Thyroid gland (tissue), 4 donors: ENCODE data around the gene SPINK1. TPM values are rescaled to one million over a fixed set of nuclear protein-coding genes. Genes with fewer than 3 reads are reported as not detected.
"Not testable (repeated sequence)": the region's sequence is repeated elsewhere in the genome, so short reads cannot be mapped to it uniquely, and the experiment has no call there.

Experiments
- DNase-seq, 2 donors: peaks; one replicate each; pipeline ENCODE4 v3.0.0-alpha.2; 2019
- H3K27ac ChIP-seq, 3 donors: fragments of 200-600 bp; sonication (generic); 1 replicate in 2 of 3; 2 replicates in 1 of 3; pipeline ENCODE4 v1.5.1; 2016 to 2019; ENCODE audit warnings: mild to moderate bottlenecking in 1 of 3, moderate library complexity in 1 of 3
- H3K27me3 ChIP-seq: fragments of 200-600 bp; sonication (generic); one replicate; pipeline ENCODE4 v1.5.1; 2019
- H3K36me3 ChIP-seq, 2 donors: fragments of 200-600 bp; sonication (generic); one replicate each; pipeline ENCODE4 v1.5.1; 2016 to 2019
- H3K4me1 ChIP-seq, 2 donors: fragments of 200-600 bp; sonication (generic); one replicate each; pipeline ENCODE4 v1.5.1; 2017 to 2019
- H3K4me3 ChIP-seq, 3 donors: fragments of 200-600 bp; sonication (generic); replicated peaks in 1 of 3; 1 replicate in 2 of 3; 2 replicates in 1 of 3; pipeline ENCODE4 v1.5.1; 2016; ENCODE audit warnings: mild to moderate bottlenecking in 1 of 3
- H3K9me3 ChIP-seq: fragments of 200-600 bp; sonication (generic); one replicate; pipeline ENCODE4 v1.5.1; 2017
- CTCF ChIP-seq, 6 experiments: fragments of 200-600 bp in 3 of 6; fragments of 450-650 bp in 3 of 6; sonication (generic) in 3 of 6; IDR thresholded peaks; one replicate each; pipeline ENCODE4 v1.5.1; 2016 to 2019; ENCODE audit warnings: antibody characterized with exemption in 6 of 6, mild to moderate bottlenecking in 2 of 6, inconsistent platforms in 1 of 6, moderate library complexity in 1 of 6
- POLR2A ChIP-seq, 2 donors: fragments of 450-650 bp; IDR thresholded peaks; one replicate each; pipeline ENCODE4 v1.6.1; 2017; ENCODE audit warnings: antibody characterized with exemption in 2 of 2, mild to moderate bottlenecking in 2 of 2, moderate library complexity in 1 of 2
- WGBS, 2 donors: methylation state at CpG; one replicate each; pipeline ENCODE4 v1.1.5; 2017; 5-methylcytosine and 5-hydroxymethylcytosine counted together
- intact Hi-C: fragments of 100-400 bp; cut with DNase I; formaldehyde crosslinking; loops from one replicate; pipeline ENCODE4 v1.15.1; 2023
- total RNA-seq, 4 donors: library from RNA; depleted of rRNA; stranded (reverse); fragments of >200 nt; gene quantifications; one replicate each; pipeline ENCODE4 v1.2.3, GENCODE V29; 2016

Gene SPINK1
- total RNA-seq, 4 donors from 2014 or later: not detected

GRCh38 chr5:147809830-147810666 lies 21.4 kb downstream of the SPINK1 start:
- no peak for TF ChIP-seq CTCF (IDR thresholded peaks at IDR 0.05)
- TF ChIP-seq POLR2A (IDR thresholded peaks at IDR 0.05): no peak
- Histone ChIP-seq H3K9me3 (no peaks in the 10 kb centered on the region), H3K27me3 (no peaks in the 10 kb centered on the region), H3K4me1 (peaks cover 0 to 5% of the 10 kb centered on the region in 2 donors), H3K27ac (no peak overlapping the region), H3K36me3 (no peaks in the 10 kb centered on the region), H3K4me3 (no peak overlapping the region)
- DNase-seq: no peak
- 36 to 47% methylated on average over 5 of the region's 5 CpGs for WGBS, 2 donors
- intact Hi-C loops: no loop called here

GRCh38 chr5:147805030-147805454 lies 26.4 kb downstream of the SPINK1 start:
- H3K27me3 ChIP-seq: no peaks in the 10 kb centered on the region
- 75 to 78% methylated on average over 6 of the region's 6 CpGs for WGBS, 2 donors
- peaks cover 0 to 2% of the 10 kb centered on the region in 2 donors for H3K4me1 ChIP-seq
- H3K9me3 ChIP-seq: no peaks in the 10 kb centered on the region
- no peaks in the 10 kb centered on the region for H3K36me3 ChIP-seq
- no peak for DNase-seq
- H3K4me3 ChIP-seq: no peak overlapping the region
- no peak overlapping the region for H3K27ac ChIP-seq
- intact Hi-C loops: no loop called here
- TF ChIP-seq CTCF (IDR thresholded peaks at IDR 0.05): no peak
- no peak for TF ChIP-seq POLR2A (IDR thresholded peaks at IDR 0.05)

GRCh38 chr5:147804334-147804733 lies 27.1 kb downstream of the SPINK1 start:
- WGBS, 2 donors: 57 to 61% methylated on average over 3 of the region's 3 CpGs
- H3K9me3 ChIP-seq: no peaks in the 10 kb centered on the region
- no peaks in the 10 kb centered on the region for H3K4me1 ChIP-seq
- no peaks in the 10 kb centered on the region for H3K27me3 ChIP-seq
- intact Hi-C loops: no loop called here
- H3K27ac ChIP-seq: no peak overlapping the region
- H3K36me3 ChIP-seq: no peaks in the 10 kb centered on the region
- no peak for TF ChIP-seq POLR2A (IDR thresholded peaks at IDR 0.05)
- no peak for TF ChIP-seq CTCF (IDR thresholded peaks at IDR 0.05)
- H3K4me3 ChIP-seq: no peak overlapping the region
- DNase-seq: no peak

GRCh38 chr5:147803926-147804325 lies 27.5 kb downstream of the SPINK1 start:
- H3K9me3 ChIP-seq: no peaks in the 10 kb centered on the region
- no peak overlapping the region for H3K4me3 ChIP-seq
- H3K36me3 ChIP-seq: no peaks in the 10 kb centered on the region
- no peak overlapping the region for H3K27ac ChIP-seq
- DNase-seq: no peak
- H3K4me1 ChIP-seq: no peaks in the 10 kb centered on the region
- no peak for TF ChIP-seq CTCF (IDR thresholded peaks at IDR 0.05)
- no peak for TF ChIP-seq POLR2A (IDR thresholded peaks at IDR 0.05)
- 57 to 90% methylated on average over 1 of the region's 1 CpG for WGBS, 2 donors
- intact Hi-C loops: no loop called here
- no peaks in the 10 kb centered on the region for H3K27me3 ChIP-seq

GRCh38 chr5:147803161-147803560 lies 28.3 kb downstream of the SPINK1 start:
- H3K27me3 ChIP-seq, intact Hi-C loops, DNase-seq, H3K36me3 ChIP-seq, H3K4me3 ChIP-seq, H3K27ac ChIP-seq, H3K4me1 ChIP-seq, H3K9me3 ChIP-seq: not testable (repeated sequence)
- 71 to 86% methylated on average over 3 of the region's 3 CpGs for WGBS, 2 donors
